ENCODE data around the gene CASR. TPM values are rescaled to one million over a fixed set of nuclear protein-coding genes. Genes with fewer than 3 reads are reported as not detected.

CASR gene
- total RNA-seq, 1 experiment from 2014 or later = not detected

DNA sequence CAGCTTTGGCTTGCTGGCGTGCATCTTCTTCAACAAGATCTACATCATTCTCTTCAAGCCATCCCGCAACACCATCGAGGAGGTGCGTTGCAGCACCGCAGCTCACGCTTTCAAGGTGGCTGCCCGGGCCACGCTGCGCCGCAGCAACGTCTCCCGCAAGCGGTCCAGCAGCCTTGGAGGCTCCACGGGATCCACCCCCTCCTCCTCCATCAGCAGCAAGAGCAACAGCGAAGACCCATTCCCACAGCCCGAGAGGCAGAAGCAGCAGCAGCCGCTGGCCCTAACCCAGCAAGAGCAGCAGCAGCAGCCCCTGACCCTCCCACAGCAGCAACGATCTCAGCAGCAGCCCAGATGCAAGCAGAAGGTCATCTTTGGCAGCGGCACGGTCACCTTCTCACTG, 101.0 kb downstream of the CASR start:
- BruUV-seq (replicated peaks) = no TSS peak
- ChIA-PET CTCF (no interaction called here), POLR2A (ENCODE audit: unreplicated experiment) (no interaction called here)
- Histone ChIP-seq H3K79me2 (ENCODE audit: low read length) (no peaks in the 10 kb centered on the region), H3K27ac (ENCODE audit: low read length) (no peak overlapping the region), H3F3A (ENCODE audit: low read length, unreplicated experiment) (no peaks in the 10 kb centered on the region), H3K9me3 (ENCODE audit: low read length) (no peaks in the 10 kb centered on the region), H3K4me2 (ENCODE audit: low read length) (no peak overlapping the region), H3K4me1 (ENCODE audit: insufficient read depth, low read length) (no peaks in the 10 kb centered on the region), H3K36me3 (ENCODE audit: low read depth, low read length) (no peaks in the 10 kb centered on the region), H3K27me3 (ENCODE audit: low read length) (peaks cover 93% of the 10 kb centered on the region), H2AFZ (ENCODE audit: low read length) (no peak overlapping the region), H3K9ac (ENCODE audit: low read length) (no peak overlapping the region), H4K20me1 (ENCODE audit: low read length) (no peaks in the 10 kb centered on the region), H3K9me2 (replicated peaks; ENCODE audit: low read length) (no peaks in the 10 kb centered on the region), H3K4me3 (ENCODE audit: low read length) (no peak overlapping the region)
- no peak for TF ChIP-seq EZH2 (IDR thresholded peaks at IDR 0.05; ENCODE audit: low read length, unreplicated experiment)
- ATAC-seq (no peak), DNase-seq (no peak)
- intact Hi-C loops (cut with micrococcal nuclease) = no loop called here

DNA sequence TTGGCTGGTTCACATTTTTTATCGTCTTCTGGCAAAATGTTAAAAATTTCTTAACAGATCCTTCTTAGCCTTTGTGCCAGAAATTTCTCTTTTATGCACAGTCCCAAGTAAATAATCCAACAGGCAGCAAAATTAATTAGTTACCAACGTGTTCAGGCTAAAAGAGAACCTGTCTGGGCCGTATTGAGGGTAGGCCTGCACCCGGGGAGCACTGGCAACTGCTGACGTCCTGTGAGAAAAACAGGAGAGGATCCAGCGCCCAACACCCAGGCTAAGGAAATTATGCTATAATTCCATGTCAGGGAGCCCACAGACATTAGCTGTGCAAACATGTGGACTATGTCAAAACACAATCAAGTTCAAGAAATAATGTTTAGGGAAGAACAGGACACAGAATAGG, 110.9 kb downstream of the CASR start:
- ChIA-PET POLR2A (ENCODE audit: unreplicated experiment) (no interaction called here), CTCF (no interaction called here)
- Histone ChIP-seq H3K79me2 (ENCODE audit: low read length) (no peaks in the 10 kb centered on the region), H3K9me2 (replicated peaks; ENCODE audit: low read length) (no peaks in the 10 kb centered on the region), H4K20me1 (ENCODE audit: low read length) (no peaks in the 10 kb centered on the region), H3K9ac (ENCODE audit: low read length) (no peak overlapping the region), H3K4me2 (ENCODE audit: low read length) (no peak overlapping the region), H3K27me3 (ENCODE audit: low read length) (peaks cover 7% of the 10 kb centered on the region; the same call in 1 of the 2 replicates), H3K9me3 (ENCODE audit: low read length) (no peaks in the 10 kb centered on the region), H3K4me1 (ENCODE audit: insufficient read depth, low read length) (peaks cover 8% of the 10 kb centered on the region), H2AFZ (ENCODE audit: low read length) (no peak overlapping the region), H3F3A (ENCODE audit: low read length, unreplicated experiment) (no peaks in the 10 kb centered on the region), H3K4me3 (ENCODE audit: low read length) (no peak overlapping the region), H3K36me3 (ENCODE audit: low read depth, low read length) (no peaks in the 10 kb centered on the region), H3K27ac (ENCODE audit: low read length) (no peak overlapping the region)
- DNase-seq (no peak), ATAC-seq (no peak)
- BruUV-seq (replicated peaks) = no TSS peak
- intact Hi-C loops (cut with micrococcal nuclease) = no loop called here
- TF ChIP-seq EZH2 (IDR thresholded peaks at IDR 0.05; ENCODE audit: low read length, unreplicated experiment) (no peak), EZH2phosphoT487 (IDR thresholded peaks at IDR 0.05; ENCODE audit: borderline replicate concordance, low read length) (no peak)

DNA sequence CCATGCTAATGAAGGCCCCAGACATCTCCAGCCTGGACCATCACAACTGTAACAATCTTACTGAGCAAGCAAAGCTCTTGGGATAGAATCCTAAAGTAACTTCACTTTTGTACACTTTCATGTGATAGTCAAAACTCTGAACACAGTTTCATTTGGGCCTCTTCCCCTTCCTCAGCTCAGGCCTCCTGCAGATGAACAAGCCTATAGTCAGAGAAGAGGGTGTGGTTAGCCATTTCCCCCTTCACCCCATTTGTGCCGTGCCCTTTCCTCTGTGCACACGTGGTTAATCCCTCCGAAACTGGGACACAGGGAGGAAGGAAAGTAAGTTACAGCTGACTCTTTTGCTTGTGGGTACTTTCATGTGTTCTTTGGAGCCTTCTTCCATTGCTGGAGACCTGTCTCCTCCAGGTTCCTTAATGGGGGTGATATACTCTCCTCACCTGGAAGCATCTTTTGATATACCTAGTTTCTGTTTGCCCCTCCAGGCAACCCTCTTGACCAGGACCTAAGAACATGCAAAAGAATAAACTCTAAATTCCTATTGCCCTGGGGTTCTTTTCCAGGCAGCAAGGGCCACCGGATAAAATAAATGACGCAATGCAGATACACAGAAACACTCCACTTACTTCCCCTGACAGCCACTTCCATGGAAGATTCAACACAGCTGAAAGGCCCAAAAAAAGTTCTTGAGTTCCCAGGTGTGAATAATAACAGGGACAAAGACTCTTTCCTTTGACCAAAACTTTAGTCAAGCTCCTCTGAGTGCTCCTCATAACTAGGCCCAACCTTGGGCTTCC, 112.0 kb downstream of the CASR start:
- Histone ChIP-seq H3F3A (ENCODE audit: low read length, unreplicated experiment) (no peaks in the 10 kb centered on the region), H3K9me2 (replicated peaks; ENCODE audit: low read length) (no peaks in the 10 kb centered on the region), H2AFZ (ENCODE audit: low read length) (peak overlapping the region; percentile 56), H3K4me1 (ENCODE audit: insufficient read depth, low read length) (peaks cover 8% of the 10 kb centered on the region), H3K4me2 (ENCODE audit: low read length) (no peak overlapping the region), H3K4me3 (ENCODE audit: low read length) (no peak overlapping the region), H3K27me3 (ENCODE audit: low read length) (0 out of 2 replicates have a peak, but pooled peaks cover 5% of the 10 kb centered on the region), H4K20me1 (ENCODE audit: low read length) (no peaks in the 10 kb centered on the region), H3K9me3 (ENCODE audit: low read length) (no peaks in the 10 kb centered on the region), H3K9ac (ENCODE audit: low read length) (no peak overlapping the region), H3K36me3 (ENCODE audit: low read depth, low read length) (no peaks in the 10 kb centered on the region), H3K27ac (ENCODE audit: low read length) (no peak overlapping the region), H3K79me2 (ENCODE audit: low read length) (no peaks in the 10 kb centered on the region)
- no TSS peak for BruUV-seq (replicated peaks)
- intact Hi-C loops (cut with micrococcal nuclease) = no loop called here
- TF ChIP-seq EZH2 (IDR thresholded peaks at IDR 0.05; ENCODE audit: low read length, unreplicated experiment) = no peak
- TF ChIP-seq EZH2phosphoT487 (IDR thresholded peaks at IDR 0.05; ENCODE audit: borderline replicate concordance, low read length) = no peak
- DNase-seq (peak; percentile 18), ATAC-seq (no peak; the same call in 1 of the 2 replicates)
- ChIA-PET CTCF (no interaction called here), POLR2A (ENCODE audit: unreplicated experiment) (no interaction called here)

DNA sequence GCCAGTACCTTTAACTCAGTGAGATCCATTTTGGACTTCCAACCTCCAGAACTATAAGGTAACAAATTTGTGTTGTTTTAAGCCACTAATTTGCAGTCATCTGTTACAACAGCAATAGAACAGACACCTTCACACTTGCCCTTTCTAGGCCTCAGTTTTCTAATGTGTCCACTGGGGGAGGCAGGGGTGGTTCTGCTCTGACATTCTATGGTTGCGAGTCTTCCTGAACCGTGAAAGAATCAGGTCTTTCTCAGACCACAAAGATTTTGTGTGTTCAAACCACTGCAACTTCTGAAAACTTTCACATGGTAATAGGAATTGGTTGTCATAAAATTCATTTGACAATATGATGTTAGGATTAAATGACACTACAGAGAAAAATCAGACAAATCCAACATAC, 114.8 kb downstream of the CASR start:
- Histone ChIP-seq H3K79me2 (ENCODE audit: low read length) (no peaks in the 10 kb centered on the region), H3K9ac (ENCODE audit: low read length) (no peak overlapping the region), H2AFZ (ENCODE audit: low read length) (no peak overlapping the region), H3K36me3 (ENCODE audit: low read depth, low read length) (no peaks in the 10 kb centered on the region), H4K20me1 (ENCODE audit: low read length) (no peaks in the 10 kb centered on the region), H3F3A (ENCODE audit: low read length, unreplicated experiment) (no peaks in the 10 kb centered on the region), H3K9me3 (ENCODE audit: low read length) (no peaks in the 10 kb centered on the region), H3K9me2 (replicated peaks; ENCODE audit: low read length) (no peaks in the 10 kb centered on the region), H3K27ac (ENCODE audit: low read length) (no peak overlapping the region), H3K4me1 (ENCODE audit: insufficient read depth, low read length) (peaks cover 8% of the 10 kb centered on the region), H3K4me2 (ENCODE audit: low read length) (no peak overlapping the region), H3K4me3 (ENCODE audit: low read length) (no peak overlapping the region), H3K27me3 (ENCODE audit: low read length) (no peaks in the 10 kb centered on the region)
- BruUV-seq (replicated peaks) = no TSS peak
- ChIA-PET CTCF (no interaction called here), POLR2A (ENCODE audit: unreplicated experiment) (no interaction called here)
- intact Hi-C loops (cut with micrococcal nuclease) = no loop called here
- peak; percentile 13 for DNase-seq
- TF ChIP-seq EZH2phosphoT487 (IDR thresholded peaks at IDR 0.05; ENCODE audit: borderline replicate concordance, low read length) (no peak), EZH2 (IDR thresholded peaks at IDR 0.05; ENCODE audit: low read length, unreplicated experiment) (no peak)
- TF ChIP-seq, protein P1, sequence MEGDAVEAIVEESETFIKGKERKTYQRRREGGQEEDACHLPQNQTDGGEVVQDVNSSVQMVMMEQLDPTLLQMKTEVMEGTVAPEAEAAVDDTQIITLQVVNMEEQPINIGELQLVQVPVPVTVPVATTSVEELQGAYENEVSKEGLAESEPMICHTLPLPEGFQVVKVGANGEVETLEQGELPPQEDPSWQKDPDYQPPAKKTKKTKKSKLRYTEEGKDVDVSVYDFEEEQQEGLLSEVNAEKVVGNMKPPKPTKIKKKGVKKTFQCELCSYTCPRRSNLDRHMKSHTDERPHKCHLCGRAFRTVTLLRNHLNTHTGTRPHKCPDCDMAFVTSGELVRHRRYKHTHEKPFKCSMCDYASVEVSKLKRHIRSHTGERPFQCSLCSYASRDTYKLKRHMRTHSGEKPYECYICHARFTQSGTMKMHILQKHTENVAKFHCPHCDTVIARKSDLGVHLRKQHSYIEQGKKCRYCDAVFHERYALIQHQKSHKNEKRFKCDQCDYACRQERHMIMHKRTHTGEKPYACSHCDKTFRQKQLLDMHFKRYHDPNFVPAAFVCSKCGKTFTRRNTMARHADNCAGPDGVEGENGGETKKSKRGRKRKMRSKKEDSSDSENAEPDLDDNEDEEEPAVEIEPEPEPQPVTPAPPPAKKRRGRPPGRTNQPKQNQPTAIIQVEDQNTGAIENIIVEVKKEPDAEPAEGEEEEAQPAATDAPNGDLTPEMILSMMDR (conservative IDR thresholded peaks at IDR 0.05; ENCODE audit: low read depth, low read length) = no peak
- ATAC-seq = no peak

Measured in PC-3 (cell line).